ENCODE results near the gene CCNY.

GRCh38 chr10:35327790-35328403 lies 8.4 kb upstream of the CCNY start:
- TF ChIP-seq POLR2AphosphoS5 (IDR thresholded peaks at IDR 0.05; ENCODE audit: low read depth, low read length) (no peak), POLR2A (IDR thresholded peaks at IDR 0.05; ENCODE audit: low read depth, low read length) (no peak), TAF1 (IDR thresholded peaks at IDR 0.05; ENCODE audit: borderline replicate concordance, low read depth, low read length) (no peak)
